Measurements from ENCODE around the gene C1orf105.
A peak's percentile ranks its signal among the peaks of the same experiment; 100 is the strongest.

The C1orf105 gene

DNA sequence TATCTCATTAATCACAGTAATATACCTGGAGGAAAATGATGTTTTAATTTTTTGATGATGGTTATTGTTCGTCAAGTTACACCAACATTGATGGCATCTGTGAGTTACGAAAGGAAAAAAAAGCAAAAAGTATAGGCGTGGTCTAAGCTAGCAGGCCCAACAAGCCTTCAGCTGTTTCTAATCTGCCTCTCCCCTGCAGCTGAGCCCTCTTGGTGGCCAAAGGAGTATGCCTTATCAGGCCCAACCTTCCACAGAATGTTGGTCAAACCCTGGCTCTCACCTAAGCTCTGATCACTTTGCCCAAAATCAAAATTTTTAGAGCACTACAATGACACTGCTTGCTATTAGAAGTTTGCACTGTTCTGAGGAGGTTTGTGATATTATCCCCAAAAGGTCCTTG is 4.9 kb downstream of the C1orf105 start:
- no peak overlapping the region for H2AFZ ChIP-seq (ENCODE audit: low read length)
- no peak overlapping the region for H3K4me2 ChIP-seq (ENCODE audit: low read depth, low read length)
- no peak overlapping the region for H3K4me3 ChIP-seq (ENCODE audit: low read length)
- DNase-seq, result no peak
- peaks cover 6% of the 10 kb centered on the region; the same call in 1 of the 2 replicates for H3K4me1 ChIP-seq (ENCODE audit: low read length)
- H4K20me1 ChIP-seq (ENCODE audit: insufficient read depth, low read length), result no peaks in the 10 kb centered on the region; the same call in 1 of the 2 replicates
- H3K9me3 ChIP-seq (replicated peaks; ENCODE audit: insufficient read depth, low read length), result no peaks in the 10 kb centered on the region
- H3F3A ChIP-seq (ENCODE audit: insufficient read depth, low read length), result no peaks in the 10 kb centered on the region
- H3K9me2 ChIP-seq (replicated peaks; ENCODE audit: insufficient read depth, low read length), result no peaks in the 10 kb centered on the region
- no peaks in the 10 kb centered on the region for H3K79me2 ChIP-seq (ENCODE audit: low read length)
- no peaks in the 10 kb centered on the region for H3K36me3 ChIP-seq (replicated peaks; ENCODE audit: insufficient read depth, low read length)
- H3K9ac ChIP-seq (ENCODE audit: low read length), result no peak overlapping the region
- no peaks in the 10 kb centered on the region for H3K27me3 ChIP-seq (replicated peaks; ENCODE audit: insufficient read depth, low read length)
- TF ChIP-seq EZH2 (optimal IDR thresholded peaks at IDR 0.05; ENCODE audit: low read depth, low read length) (no peak), EZH2phosphoT487 (IDR thresholded peaks at IDR 0.05; ENCODE audit: low read length) (no peak)
- TF ChIP-seq, protein P1, sequence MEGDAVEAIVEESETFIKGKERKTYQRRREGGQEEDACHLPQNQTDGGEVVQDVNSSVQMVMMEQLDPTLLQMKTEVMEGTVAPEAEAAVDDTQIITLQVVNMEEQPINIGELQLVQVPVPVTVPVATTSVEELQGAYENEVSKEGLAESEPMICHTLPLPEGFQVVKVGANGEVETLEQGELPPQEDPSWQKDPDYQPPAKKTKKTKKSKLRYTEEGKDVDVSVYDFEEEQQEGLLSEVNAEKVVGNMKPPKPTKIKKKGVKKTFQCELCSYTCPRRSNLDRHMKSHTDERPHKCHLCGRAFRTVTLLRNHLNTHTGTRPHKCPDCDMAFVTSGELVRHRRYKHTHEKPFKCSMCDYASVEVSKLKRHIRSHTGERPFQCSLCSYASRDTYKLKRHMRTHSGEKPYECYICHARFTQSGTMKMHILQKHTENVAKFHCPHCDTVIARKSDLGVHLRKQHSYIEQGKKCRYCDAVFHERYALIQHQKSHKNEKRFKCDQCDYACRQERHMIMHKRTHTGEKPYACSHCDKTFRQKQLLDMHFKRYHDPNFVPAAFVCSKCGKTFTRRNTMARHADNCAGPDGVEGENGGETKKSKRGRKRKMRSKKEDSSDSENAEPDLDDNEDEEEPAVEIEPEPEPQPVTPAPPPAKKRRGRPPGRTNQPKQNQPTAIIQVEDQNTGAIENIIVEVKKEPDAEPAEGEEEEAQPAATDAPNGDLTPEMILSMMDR (IDR thresholded peaks at IDR 0.05; ENCODE audit: low read length), result no peak
- H3K27ac ChIP-seq (ENCODE audit: low read length), result no peak overlapping the region

DNA sequence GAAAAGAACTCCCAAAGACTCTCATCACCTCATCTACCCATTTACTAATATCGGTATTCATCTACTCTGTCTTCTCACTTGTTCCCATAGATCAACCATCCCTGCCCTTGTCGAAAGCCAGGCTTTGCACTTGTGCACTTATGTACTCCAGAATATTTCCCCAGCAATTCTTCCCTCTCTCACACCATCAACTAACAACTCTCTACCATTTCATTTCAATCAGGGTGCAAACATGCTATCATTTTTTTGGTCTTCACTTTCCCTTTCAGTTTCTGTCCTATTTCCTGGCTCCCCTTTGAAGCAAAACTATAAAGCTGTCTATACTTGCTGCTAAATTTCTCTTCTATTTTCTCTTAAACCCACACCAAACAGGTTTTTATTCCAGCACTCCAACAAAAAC is 6.7 kb downstream of the C1orf105 start:
- H3K27ac ChIP-seq (ENCODE audit: low read length), result no peak overlapping the region
- no peak overlapping the region for H3K9ac ChIP-seq (ENCODE audit: low read length)
- H4K20me1 ChIP-seq (ENCODE audit: insufficient read depth, low read length), result no peaks in the 10 kb centered on the region; the same call in 1 of the 2 replicates
- H3K9me3 ChIP-seq (replicated peaks; ENCODE audit: insufficient read depth, low read length), result no peaks in the 10 kb centered on the region
- H3K36me3 ChIP-seq (replicated peaks; ENCODE audit: insufficient read depth, low read length), result no peaks in the 10 kb centered on the region
- no peaks in the 10 kb centered on the region for H3K9me2 ChIP-seq (replicated peaks; ENCODE audit: insufficient read depth, low read length)
- no peak overlapping the region for H2AFZ ChIP-seq (ENCODE audit: low read length)
- no peak overlapping the region for H3K4me2 ChIP-seq (ENCODE audit: low read depth, low read length)
- H3K4me3 ChIP-seq (ENCODE audit: low read length), result no peak overlapping the region
- DNase-seq, result no peak
- peaks cover 6% of the 10 kb centered on the region; the same call in 1 of the 2 replicates for H3K4me1 ChIP-seq (ENCODE audit: low read length)
- TF ChIP-seq EZH2phosphoT487 (IDR thresholded peaks at IDR 0.05; ENCODE audit: low read length), result no peak
- TF ChIP-seq, protein P1 (IDR thresholded peaks at IDR 0.05; ENCODE audit: low read length), result no peak
- TF ChIP-seq EZH2 (optimal IDR thresholded peaks at IDR 0.05; ENCODE audit: low read depth, low read length), result no peak
- H3F3A ChIP-seq (ENCODE audit: insufficient read depth, low read length), result no peaks in the 10 kb centered on the region
- H3K27me3 ChIP-seq (replicated peaks; ENCODE audit: insufficient read depth, low read length), result no peaks in the 10 kb centered on the region
- H3K79me2 ChIP-seq (ENCODE audit: low read length), result no peaks in the 10 kb centered on the region

DNA sequence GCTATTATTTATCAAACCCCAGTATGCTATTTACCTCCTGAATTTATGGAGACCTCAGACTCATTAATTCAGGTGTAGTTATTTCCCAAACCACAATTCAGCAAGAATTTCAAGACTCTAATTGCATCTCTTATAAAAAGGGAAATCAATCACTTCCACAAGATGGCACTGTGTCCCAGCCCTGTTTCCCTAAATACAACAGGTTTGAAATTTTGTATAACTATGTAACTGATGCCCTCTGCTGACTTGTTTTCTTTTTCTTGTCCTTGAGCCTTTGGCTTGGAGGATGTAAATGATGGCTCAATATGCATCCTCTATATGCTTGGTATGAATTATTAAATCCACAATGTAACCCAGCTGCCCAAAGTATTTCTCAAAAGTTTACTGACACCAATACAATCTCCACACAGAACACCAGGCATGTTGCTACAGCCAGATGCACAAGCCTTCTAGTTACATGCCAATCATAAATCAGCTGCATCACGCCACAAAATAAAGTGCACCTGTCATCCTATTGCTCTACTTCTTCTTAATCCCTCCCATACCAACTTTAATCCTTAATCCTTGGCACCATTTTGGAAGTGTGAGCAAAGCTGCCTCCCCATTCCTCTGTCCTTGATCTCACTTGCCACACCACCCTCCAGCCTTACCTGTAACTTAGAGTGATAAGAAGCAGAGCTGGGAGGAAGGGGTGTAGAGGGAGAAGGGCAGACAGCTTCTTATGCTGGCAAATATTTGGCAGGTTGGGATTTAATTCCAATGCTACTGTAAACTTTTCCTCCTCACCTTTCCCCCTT is 9.0 kb downstream of the C1orf105 start:
- peak; percentile 65 for DNase-seq
- Histone ChIP-seq H3K4me1 (ENCODE audit: low read length) (peaks cover 6% of the 10 kb centered on the region; the same call in 1 of the 2 replicates), H3K27ac (ENCODE audit: low read length) (no peak overlapping the region), H3K4me2 (ENCODE audit: low read depth, low read length) (no peak overlapping the region), H3K79me2 (ENCODE audit: low read length) (no peaks in the 10 kb centered on the region), H3F3A (ENCODE audit: insufficient read depth, low read length) (no peaks in the 10 kb centered on the region), H2AFZ (ENCODE audit: low read length) (no peak overlapping the region), H3K4me3 (ENCODE audit: low read length) (no peak overlapping the region), H4K20me1 (ENCODE audit: insufficient read depth, low read length) (no peaks in the 10 kb centered on the region; the same call in 1 of the 2 replicates), H3K27me3 (replicated peaks; ENCODE audit: insufficient read depth, low read length) (no peaks in the 10 kb centered on the region), H3K36me3 (replicated peaks; ENCODE audit: insufficient read depth, low read length) (no peaks in the 10 kb centered on the region), H3K9me2 (replicated peaks; ENCODE audit: insufficient read depth, low read length) (no peaks in the 10 kb centered on the region), H3K9ac (ENCODE audit: low read length) (no peak overlapping the region), H3K9me3 (replicated peaks; ENCODE audit: insufficient read depth, low read length) (no peaks in the 10 kb centered on the region)
- no peak for TF ChIP-seq EZH2phosphoT487 (IDR thresholded peaks at IDR 0.05; ENCODE audit: low read length)
- TF ChIP-seq, protein P1 (IDR thresholded peaks at IDR 0.05; ENCODE audit: low read length), result peak; percentile 83

Measured in MM.1S (cell line).